Retinal pigment epithelial cell (primary cell): Measurements from ENCODE around the gene HSD17B1.

Experiments used
- DNase-seq: peaks from one replicate; pipeline ENCODE4 v3.0.0-alpha.2; 2010; ENCODE audit warnings: low read depth
- H3K4me3 ChIP-seq: 2 replicates; pipeline ENCODE4 v1.5.1; 2011; ENCODE audit warnings: mild to moderate bottlenecking, low read length, control low read depth, moderate library complexity
- CTCF ChIP-seq: conservative IDR thresholded peaks from 2 replicates; pipeline ENCODE4 v1.5.1; 2011; ENCODE audit warnings: low read depth, low read length, control low read depth, inconsistent platforms

HSD17B1 gene

GRCh38 chr17:42586514-42587230 lies 33.9 kb downstream of the HSD17B1 start:
- no peak overlapping the region for H3K4me3 ChIP-seq
- DNase-seq = no peak
- TF ChIP-seq CTCF = no peak

GRCh38 chr17:42590886-42591285 lies 38.2 kb downstream of the HSD17B1 start:
- no peak for TF ChIP-seq CTCF
- DNase-seq = no peak
- H3K4me3 ChIP-seq = no peak overlapping the region

- DNase-seq = no peak
- TF ChIP-seq CTCF = no peak
Observed at GRCh38 chr17:42591411-42591810, 38.7 kb downstream of the HSD17B1 start.

GRCh38 chr17:42596386-42596785 lies 43.7 kb downstream of the HSD17B1 start:
- no peak for DNase-seq
- no peak for TF ChIP-seq CTCF
- H3K4me3 ChIP-seq = no peak overlapping the region

More at GRCh38 chr17:42591411-42591810, 38.7 kb downstream of the HSD17B1 start:
- no peak overlapping the region for H3K4me3 ChIP-seq

GRCh38 chr17:42598905-42599304 lies 46.2 kb downstream of the HSD17B1 start:
- H3K4me3 ChIP-seq = no peak overlapping the region
- TF ChIP-seq CTCF = no peak
- DNase-seq = no peak

GRCh38 chr17:42603318-42603717 lies 50.6 kb downstream of the HSD17B1 start:
- no peak for DNase-seq

More at GRCh38 chr17:42603318-42603717, 50.6 kb downstream of the HSD17B1 start:
- TF ChIP-seq CTCF = no peak
- no peak overlapping the region for H3K4me3 ChIP-seq
